Mesodermal cell (in vitro differentiated cells): ENCODE results near the gene TARM1. TPM values are rescaled to one million over a fixed set of nuclear protein-coding genes. Genes with fewer than 3 reads are reported as not detected.

ENCODE experiments used
- H3K27ac ChIP-seq: 2 replicates; pipeline ENCODE4 v1.7.0; 2013; ENCODE audit warnings: mild to moderate bottlenecking, low read depth, low read length, moderate library complexity; ENCODE audit not compliant: severe bottlenecking
- H3K36me3 ChIP-seq: 2 replicates; pipeline ENCODE4 v1.7.1; 2013; ENCODE audit warnings: mild to moderate bottlenecking, low read length, moderate library complexity; ENCODE audit not compliant: control insufficient read depth, insufficient read depth
- H3K4me1 ChIP-seq: one replicate; pipeline ENCODE4 v1.7.1; 2013; ENCODE audit warnings: mild to moderate bottlenecking, low read length; ENCODE audit not compliant: insufficient read depth, control insufficient read depth, poor library complexity, severe bottlenecking
- H3K4me3 ChIP-seq: 2 replicates; pipeline ENCODE4 v1.7.0; 2013; ENCODE audit warnings: low read length, control low read depth, mild to moderate bottlenecking; ENCODE audit not compliant: insufficient read depth, poor library complexity, severe bottlenecking; ENCODE audit errors: extremely low read depth
- H3K9me3 ChIP-seq: 2 replicates; pipeline ENCODE4 v1.7.1; 2013; ENCODE audit warnings: mild to moderate bottlenecking, low read length, moderate library complexity; ENCODE audit not compliant: control insufficient read depth
- WGBS, 2 experiments: methylation state at CpG; one replicate each; pipeline ENCODE4 v1.1.5; 2013; ENCODE audit warnings: missing lambda C conversion rate in 2 of 2; ENCODE audit not compliant: insufficient coverage in 2 of 2; 5-methylcytosine and 5-hydroxymethylcytosine counted together
- polyA plus RNA-seq, 2 experiments: library from polyadenylated mRNA; stranded (reverse); fragments of 50-300 nt; gene quantifications; one replicate each; pipeline ENCODE4 v1.2.3, GENCODE V29; 2013

The TARM1 gene
- not detected for polyA plus RNA-seq (2013, experiment 1 of 2)
- polyA plus RNA-seq (2013, experiment 2 of 2), result not detected

DNA sequence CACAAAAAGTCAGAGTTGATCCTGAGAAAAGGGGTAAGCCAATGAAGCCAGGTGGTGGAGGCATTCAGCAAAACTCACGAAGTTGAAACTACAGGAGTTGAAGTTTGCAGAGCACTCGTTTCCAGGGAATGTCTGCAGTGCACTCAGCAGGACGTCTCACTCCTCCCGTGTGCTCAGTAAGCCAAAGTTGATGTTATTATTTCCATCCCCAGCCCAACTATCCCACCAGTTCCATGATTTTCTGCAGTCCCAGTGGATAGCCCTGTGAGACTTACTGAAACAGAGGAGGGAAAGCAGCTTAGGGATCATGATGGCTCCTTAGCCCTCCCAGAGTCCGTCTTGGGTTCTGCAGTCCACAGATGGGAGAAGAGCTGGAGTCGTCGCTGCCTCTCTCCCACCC, at the start of gene TARM1:
Gene TARM1, minus strand, starts transcription at position 334 of the 400 bp plus-strand sequence. Its CDS starts 25 bp downstream, at position 309.
- Histone ChIP-seq H3K9me3 (peaks cover 7% of the 10 kb centered on the region), H3K27ac (no peak within 1 kb of the TSS), H3K36me3 (no peaks in the 10 kb centered on the region), H3K4me3 (no peak within 1 kb of the TSS), H3K4me1 (no peaks in the 10 kb centered on the region)
- 86 to 88% methylated on average over 7 of the region's 7 CpGs for WGBS, 2 experiments

DNA sequence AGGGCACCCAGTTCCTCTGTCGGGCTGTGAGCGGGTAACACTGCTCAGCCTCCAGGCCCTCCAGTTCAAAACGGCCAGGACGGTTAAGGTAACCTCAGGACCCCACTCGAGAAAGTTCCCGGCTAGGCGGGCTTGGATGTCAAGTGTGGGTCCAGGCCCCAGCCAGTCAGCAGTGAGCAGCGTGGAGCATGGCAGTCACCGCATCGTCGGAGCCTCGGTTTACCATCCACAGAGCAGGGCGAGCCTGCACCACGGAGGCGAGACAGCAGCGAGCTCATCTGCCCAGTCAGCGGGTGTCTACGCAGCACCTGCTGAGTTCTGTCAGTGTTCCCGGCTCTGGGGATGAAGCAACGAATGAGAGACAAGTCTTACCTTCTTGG, 48.4 kb upstream of the TARM1 start:
- Histone ChIP-seq H3K27ac (no peak overlapping the region), H3K9me3 (no peaks in the 10 kb centered on the region), H3K4me3 (no peak overlapping the region), H3K4me1 (no peaks in the 10 kb centered on the region), H3K36me3 (peaks cover 68% of the 10 kb centered on the region)
- 92 to 95% methylated on average over 19 to 20 of the region's 20 CpGs for WGBS, 2 experiments

DNA sequence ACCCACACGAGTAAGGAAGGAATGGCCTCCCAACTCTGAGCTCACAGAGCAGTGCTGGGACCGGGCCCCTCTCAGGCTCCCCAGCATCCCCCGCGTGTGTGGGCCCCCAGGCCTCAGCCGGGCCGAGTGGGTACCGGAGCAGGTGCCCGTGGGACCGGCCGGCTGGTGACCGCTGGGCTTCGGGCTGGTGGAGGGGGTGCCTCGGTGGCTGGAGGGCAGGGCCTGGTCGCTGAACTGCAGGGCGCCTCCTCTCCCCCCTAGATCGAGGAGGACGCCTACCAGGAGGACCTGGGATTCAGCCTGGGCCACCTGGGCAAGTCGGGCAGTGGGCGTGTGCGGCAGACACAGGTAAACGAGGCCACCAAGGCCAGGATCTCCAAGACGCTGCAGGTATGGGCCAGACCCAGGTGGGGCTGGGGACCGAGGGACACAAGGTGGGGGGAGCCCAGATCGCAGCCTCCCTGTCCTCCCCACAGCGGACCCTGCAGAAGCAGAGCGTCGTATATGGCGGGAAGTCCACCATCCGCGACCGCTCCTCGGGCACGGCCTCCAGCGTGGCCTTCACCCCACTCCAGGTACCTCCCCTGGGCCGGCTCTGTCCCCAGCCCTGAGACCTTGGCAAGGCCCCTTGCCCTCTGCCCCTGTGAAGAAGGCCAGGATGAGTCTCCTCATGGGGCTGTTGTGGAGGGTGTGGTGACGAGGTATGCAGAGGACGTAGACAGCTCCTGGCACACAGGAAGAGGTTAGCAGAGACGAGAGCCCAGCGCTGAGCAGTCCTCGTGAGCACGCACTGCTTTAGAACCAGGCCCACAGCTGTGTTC, 47.8 kb upstream of the TARM1 start:
- Histone ChIP-seq H3K27ac (no peak overlapping the region), H3K4me1 (no peaks in the 10 kb centered on the region), H3K4me3 (no peak overlapping the region), H3K36me3 (peaks cover 74% of the 10 kb centered on the region), H3K9me3 (no peaks in the 10 kb centered on the region)
- WGBS, 2 experiments, result 95 to 98% methylated on average over 39 of the region's 41 CpGs

DNA sequence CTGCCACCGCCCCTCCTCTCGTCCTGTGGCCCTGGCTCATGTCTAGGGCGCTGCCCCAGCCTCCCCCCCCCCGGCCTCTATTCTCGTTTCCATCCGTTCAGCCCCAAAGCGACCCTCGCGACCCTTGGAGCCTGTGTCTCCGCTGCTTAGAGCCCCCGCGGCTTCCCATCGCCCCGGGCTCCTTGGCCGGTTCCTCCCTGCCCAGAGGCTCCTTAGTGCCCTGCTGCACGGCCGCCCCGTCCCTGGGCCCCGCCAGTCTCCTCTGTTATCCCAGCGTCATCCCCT, 47.2 kb upstream of the TARM1 start:
- no peaks in the 10 kb centered on the region for H3K4me1 ChIP-seq
- WGBS, 2 experiments, result 92 to 97% methylated on average over 17 to 20 of the region's 20 CpGs
- no peaks in the 10 kb centered on the region for H3K9me3 ChIP-seq
- no peak overlapping the region for H3K4me3 ChIP-seq
- H3K27ac ChIP-seq, result no peak overlapping the region
- H3K36me3 ChIP-seq, result peaks cover 80% of the 10 kb centered on the region

DNA sequence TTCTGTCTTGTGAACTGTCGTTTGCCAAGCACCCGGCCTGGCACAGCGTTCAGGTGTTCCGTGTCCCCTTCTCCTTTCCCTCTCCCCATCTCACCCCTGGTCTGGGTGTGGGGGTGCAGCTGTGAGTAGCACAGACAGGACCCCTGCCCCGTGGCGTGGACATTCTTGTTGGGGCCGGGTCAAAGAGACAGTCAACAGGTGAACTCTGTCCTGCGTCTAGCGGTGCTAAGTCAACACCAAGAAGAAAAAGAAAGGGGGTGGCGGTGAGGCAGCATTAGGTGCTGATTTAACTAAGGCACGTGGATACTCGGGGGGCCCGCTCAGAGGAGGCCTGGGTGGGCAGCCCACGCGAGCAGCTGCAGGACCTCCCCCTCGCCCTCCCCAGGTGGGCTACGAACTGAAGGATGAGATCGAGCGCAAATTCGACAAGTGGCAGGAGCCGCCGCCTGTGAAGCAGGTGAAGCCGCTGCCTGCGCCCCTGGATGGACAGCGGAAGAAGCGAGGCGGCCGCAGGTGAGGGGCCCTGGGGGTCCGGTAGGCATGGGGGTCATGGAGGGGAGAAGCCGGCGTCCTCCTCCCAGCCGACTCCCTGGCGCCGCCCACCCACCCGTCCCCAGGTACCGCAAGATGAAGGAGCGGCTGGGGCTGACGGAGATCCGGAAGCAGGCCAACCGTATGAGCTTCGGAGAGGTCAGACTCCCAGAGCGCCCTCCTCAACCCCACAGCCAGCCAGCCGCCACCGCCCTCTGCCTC, 46.7 kb upstream of the TARM1 start:
- H3K27ac ChIP-seq, result no peak overlapping the region
- peaks cover 86% of the 10 kb centered on the region for H3K36me3 ChIP-seq
- no peaks in the 10 kb centered on the region for H3K4me1 ChIP-seq
- 89 to 95% methylated on average over 41 to 42 of the region's 44 CpGs for WGBS, 2 experiments
- H3K9me3 ChIP-seq, result no peaks in the 10 kb centered on the region
- H3K4me3 ChIP-seq, result no peak overlapping the region

DNA sequence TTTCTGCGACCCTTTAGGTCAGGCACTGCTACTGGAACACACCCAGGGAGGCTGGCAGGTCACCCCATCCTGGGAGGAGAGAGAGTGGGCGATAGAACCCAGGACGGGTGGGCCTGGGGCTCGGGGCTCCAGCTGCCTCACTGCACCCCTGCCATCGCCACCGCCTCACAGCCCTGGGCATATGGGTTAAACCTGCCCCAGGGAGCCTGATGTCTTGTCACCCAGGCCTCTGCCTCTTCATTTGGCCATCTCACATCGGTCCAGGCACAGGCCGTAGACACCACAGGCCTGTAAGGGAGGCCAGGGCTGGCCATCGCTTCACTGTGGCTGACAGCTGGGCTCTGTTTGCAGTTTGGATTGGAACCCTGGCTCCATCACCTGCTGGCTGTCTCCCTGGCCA, 44.5 kb upstream of the TARM1 start:
- 90 to 93% methylated on average over 9 of the region's 9 CpGs for WGBS, 2 experiments
- Histone ChIP-seq H3K9me3 (no peaks in the 10 kb centered on the region), H3K4me1 (no peaks in the 10 kb centered on the region), H3K27ac (no peak overlapping the region), H3K36me3 (peaks cover 82% of the 10 kb centered on the region), H3K4me3 (no peak overlapping the region)

DNA sequence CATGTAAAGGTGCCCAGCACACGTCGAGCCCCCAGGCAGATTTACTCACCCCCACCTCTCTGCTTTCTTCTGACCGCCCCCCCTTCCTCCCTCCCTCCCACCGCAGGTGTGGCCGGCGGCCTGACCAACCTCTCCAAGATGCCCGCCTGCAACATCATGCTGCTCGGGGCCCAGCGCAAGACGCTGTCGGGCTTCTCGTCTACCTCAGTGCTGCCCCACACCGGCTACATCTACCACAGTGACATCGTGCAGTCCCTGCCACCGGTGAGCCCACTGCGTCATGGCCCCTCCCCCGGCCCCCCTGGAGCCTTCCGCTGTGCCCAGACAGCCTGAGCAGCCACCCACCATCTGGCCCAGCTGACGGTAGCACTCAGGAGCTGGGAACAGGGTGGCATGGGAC, 43.2 kb upstream of the TARM1 start:
- peaks cover 84% of the 10 kb centered on the region for H3K36me3 ChIP-seq
- WGBS, 2 experiments, result 88 to 93% methylated on average over 17 to 19 of the region's 19 CpGs

DNA sequence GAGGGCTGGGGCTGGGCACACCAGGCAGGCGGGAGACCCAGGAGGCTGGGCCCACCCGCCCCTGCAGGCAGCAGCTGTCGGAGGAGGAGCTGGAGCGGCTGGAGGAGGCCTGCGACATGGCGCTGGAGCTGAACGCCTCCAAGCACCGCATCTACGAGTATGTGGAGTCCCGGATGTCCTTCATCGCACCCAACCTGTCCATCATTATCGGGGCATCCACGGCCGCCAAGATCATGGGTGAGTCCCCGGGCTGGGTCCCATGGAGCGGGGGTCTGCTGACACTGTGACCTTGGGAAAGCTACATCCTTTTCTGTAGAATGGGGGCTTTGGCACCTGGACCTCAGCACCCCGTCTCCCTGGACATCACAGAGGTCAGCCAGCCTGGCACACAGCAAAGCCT, 42.5 kb upstream of the TARM1 start:
- Histone ChIP-seq H3K4me1 (no peaks in the 10 kb centered on the region), H3K4me3 (no peak overlapping the region), H3K36me3 (peaks cover 84% of the 10 kb centered on the region), H3K27ac (no peak overlapping the region), H3K9me3 (no peaks in the 10 kb centered on the region)
- 92 to 98% methylated on average over 16 to 17 of the region's 17 CpGs for WGBS, 2 experiments

More for the DNA sequence above, 43.2 kb upstream of the TARM1 start:
- Histone ChIP-seq H3K27ac (no peak overlapping the region), H3K4me3 (no peak overlapping the region), H3K4me1 (no peaks in the 10 kb centered on the region), H3K9me3 (no peaks in the 10 kb centered on the region)

DNA sequence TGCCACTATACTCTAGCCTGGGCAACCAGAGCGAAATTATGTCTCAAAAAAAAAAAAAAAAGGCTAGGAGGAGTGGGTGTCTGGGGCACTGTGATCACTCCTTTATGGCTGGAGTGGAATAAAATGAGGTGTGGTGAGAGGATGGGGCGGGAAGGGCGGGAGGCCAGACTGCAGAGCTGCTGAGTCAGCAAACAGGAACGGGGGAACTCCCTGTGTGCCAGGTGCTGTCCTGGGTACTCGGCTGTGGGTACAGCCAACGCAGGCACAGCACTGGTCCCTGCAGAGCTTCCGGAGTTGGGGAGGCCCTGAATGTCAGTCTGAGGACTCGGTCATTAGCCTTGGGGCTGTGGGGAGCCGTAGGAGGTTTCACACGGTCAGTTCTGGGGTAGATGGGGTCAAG, 40.1 kb upstream of the TARM1 start:
- no peak overlapping the region for H3K4me3 ChIP-seq
- H3K9me3 ChIP-seq, result no peaks in the 10 kb centered on the region
- no peak overlapping the region for H3K27ac ChIP-seq
- peaks cover 73% of the 10 kb centered on the region for H3K36me3 ChIP-seq
- peaks cover 3% of the 10 kb centered on the region for H3K4me1 ChIP-seq
- WGBS, 2 experiments, result 91 to 95% methylated on average over 8 to 10 of the region's 10 CpGs

DNA sequence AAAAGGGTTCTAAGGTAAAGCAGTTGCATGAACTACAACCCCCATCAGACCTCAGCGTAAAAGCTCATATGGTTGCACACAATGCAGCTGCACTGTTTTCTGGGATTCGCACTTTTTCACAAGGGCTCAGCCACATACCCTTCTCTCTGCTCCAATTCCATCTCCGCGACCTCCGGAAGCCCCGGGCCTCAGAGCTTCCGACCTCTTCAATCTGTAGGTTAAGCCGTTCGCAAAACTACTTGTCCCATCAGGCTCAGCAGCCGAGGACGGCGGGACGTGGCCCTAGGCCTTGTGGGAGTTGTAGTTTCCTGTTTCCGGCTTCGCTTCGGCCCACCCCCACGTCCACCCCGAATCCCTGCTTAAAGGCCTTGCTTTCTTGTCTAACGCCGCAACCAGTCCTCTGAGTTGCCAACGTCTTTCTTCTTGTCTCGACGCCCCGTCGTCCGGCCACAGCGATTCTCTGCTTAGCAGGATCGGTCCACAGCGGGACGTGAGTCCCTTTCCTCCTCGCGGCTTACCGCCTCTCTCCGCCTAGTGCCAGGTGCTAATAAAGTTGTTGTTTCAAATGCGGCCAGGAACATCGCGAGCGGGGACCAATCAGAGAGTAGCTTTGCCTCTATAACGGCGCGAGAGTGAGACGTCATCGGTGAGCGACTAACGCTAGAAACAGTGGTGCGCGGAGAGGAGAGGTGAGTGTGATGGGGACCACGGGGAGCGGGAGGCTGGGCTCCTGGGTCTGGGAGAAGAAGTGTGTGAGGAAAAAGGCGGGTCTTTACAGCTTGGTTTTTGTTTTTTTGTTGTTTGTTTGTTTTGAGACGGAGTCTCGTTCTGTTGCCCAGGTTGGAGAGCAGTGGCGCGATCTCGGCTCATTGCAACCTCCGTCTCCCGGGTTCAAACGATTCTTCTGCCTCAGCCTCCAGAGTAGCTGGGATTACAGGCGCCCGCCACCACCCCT, 34.2 kb upstream of the TARM1 start, which contains the start of the genes PRPF31 and TFPT:
Gene PRPF31, plus strand, starts transcription at position 646 of the 955 bp plus-strand sequence. CDS start 2,525 bp downstream, outside the sequence.
Gene TFPT, minus strand, starts transcription at position 549 of the 955 bp plus-strand sequence. Its CDS starts 388 bp downstream, at position 161.
- Histone ChIP-seq H3K4me3 (peak within 1 kb of the TSS; percentile 75), H3K9me3 (no peaks in the 10 kb centered on the region), H3K27ac (peak within 1 kb of the TSS; percentile 81), H3K4me1 (peaks cover 9% of the 10 kb centered on the region), H3K36me3 (peaks cover 58% of the 10 kb centered on the region)
- 0% methylated on average over 47 to 60 of the region's 60 CpGs for WGBS, 2 experiments
